Stimulated activated memory B cell treated with anti-CD40 and anti-IgM and Interleukin-4, amounts not matched to agents 10 μg/mL and 1 μg/mL and 100 μg/mL, for 72 hours (primary cell): ENCODE results near the gene PLPP7.
"Not testable (repeated sequence)": the region's sequence is repeated elsewhere in the genome, so short reads cannot be mapped to it uniquely, and the experiment has no call there.

Experiments
- ATAC-seq: fragments of 150-1000 bp; cut with Tn5 transposase; 2 replicates; pipeline ENCODE4 v1.10.0; 2021
- H3K27ac Mint-ChIP-seq: one replicate; pipeline ENCODE4 v1.8.0; 2022; ENCODE audit warnings: mild to moderate bottlenecking, mixed read lengths
- H3K27me3 Mint-ChIP-seq: one replicate; pipeline ENCODE4 v1.8.0; 2022; ENCODE audit warnings: mixed read lengths
- H3K36me3 Mint-ChIP-seq: one replicate; pipeline ENCODE4 v1.8.0; 2022; ENCODE audit warnings: mixed read lengths
- H3K4me1 Mint-ChIP-seq: one replicate; pipeline ENCODE4 v1.8.0; 2022; ENCODE audit warnings: mixed read lengths
- H3K4me3 Mint-ChIP-seq: one replicate; pipeline ENCODE4 v1.8.0; 2022; ENCODE audit warnings: mild to moderate bottlenecking, moderate library complexity, mixed read lengths
- H3K9me3 Mint-ChIP-seq: one replicate; pipeline ENCODE4 v1.8.0; 2022; ENCODE audit warnings: mixed read lengths

Gene PLPP7

DNA sequence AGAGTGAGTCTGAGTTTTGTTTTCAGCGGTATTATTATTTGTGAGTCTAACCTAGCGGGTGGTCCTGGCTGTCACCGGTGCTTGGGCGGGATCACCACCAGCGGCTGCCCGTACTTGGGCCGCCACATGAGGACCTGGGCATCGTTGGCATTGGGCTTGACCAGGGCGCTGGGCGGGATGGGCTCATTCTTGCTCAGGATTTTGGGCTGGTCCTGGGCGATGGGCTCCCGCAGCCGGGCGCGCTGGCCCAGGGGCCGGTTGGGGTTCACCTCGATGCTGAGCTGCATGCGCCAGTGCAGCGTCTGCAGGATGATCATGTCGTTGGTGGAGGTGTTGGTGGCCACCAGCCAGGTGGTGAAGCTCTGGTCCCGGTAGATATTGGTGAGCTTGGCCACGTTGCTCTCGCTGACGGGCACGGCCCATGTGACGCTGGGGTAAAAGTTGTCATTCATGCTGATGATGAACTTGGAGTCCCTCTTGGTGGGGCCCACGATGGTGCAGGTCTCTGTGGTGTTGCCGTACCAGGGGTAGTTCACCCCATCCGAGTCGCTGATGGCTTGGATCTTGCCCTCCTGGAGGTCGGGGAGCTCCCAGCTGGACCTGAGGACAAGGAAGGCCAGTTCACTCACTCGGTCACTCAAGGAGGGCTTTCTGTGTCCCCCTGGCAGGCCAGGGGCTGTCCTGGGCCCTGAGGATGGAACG lies 28.6 kb upstream of the PLPP7 start:
- no peak for ATAC-seq
- no peaks in the 10 kb centered on the region for H3K27me3 Mint-ChIP-seq
- H3K27ac Mint-ChIP-seq, result no peak overlapping the region
- H3K9me3 Mint-ChIP-seq, result no peaks in the 10 kb centered on the region
- peaks cover 23% of the 10 kb centered on the region for H3K36me3 Mint-ChIP-seq
- peaks cover 54% of the 10 kb centered on the region for H3K4me1 Mint-ChIP-seq
- no peak overlapping the region for H3K4me3 Mint-ChIP-seq

DNA sequence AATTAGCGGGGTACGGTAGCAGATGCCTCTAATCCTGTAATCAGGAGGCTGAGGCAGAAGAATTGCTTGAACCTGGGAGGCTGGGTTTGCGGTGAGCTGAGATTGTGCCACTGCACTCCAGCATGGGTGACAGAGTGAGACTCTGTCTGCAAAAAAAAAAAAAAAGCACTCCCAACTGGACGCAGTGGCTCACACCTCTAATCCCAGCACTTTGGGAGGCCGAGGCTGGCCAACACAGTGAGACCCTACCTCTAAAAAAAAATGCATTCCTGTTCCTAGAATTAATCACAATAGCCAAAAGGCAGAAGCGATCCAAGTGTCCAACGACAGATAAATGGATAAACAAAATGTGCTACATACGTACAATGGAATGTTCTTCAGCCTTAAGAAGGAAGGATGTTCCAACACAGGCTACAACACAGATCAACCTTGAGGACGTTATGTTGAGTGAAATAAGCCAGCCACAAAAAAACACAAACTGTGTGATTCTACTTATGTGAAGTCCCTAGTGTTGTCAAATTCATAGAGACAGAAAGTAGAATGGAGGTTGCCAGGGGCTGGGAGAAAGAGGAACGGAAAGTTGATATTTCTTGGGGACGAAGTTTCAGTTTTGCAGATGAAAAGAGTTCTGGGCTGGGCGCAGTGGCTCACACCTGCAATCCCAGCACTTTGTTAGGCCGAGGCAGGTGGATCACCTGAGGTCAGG lies 27.0 kb upstream of the PLPP7 start:
- Mint-ChIP-seq H3K36me3 (peaks cover 32% of the 10 kb centered on the region), H3K9me3 (no peaks in the 10 kb centered on the region), H3K27ac (peak overlapping the region; percentile 87), H3K27me3 (no peaks in the 10 kb centered on the region), H3K4me1 (peaks cover 59% of the 10 kb centered on the region), H3K4me3 (peak overlapping the region; percentile 0)
- peak; percentile 73 for ATAC-seq

DNA sequence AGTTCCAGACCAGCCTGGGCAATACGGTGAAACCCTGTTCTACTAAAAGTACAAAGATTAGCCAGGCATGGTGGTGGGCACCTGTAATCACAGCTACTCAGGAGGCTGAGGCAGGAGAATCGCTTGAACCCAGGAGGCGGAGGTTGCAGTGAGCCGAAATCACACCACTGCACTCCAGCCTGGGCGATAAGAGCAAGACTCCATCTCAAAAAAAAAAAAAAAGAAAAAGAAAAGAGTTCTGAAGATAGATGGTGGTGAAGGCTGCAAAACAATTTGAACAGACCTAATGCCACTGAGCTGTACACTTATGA lies 26.5 kb upstream of the PLPP7 start:
- H3K27me3 Mint-ChIP-seq, ATAC-seq: not testable (repeated sequence)

DNA sequence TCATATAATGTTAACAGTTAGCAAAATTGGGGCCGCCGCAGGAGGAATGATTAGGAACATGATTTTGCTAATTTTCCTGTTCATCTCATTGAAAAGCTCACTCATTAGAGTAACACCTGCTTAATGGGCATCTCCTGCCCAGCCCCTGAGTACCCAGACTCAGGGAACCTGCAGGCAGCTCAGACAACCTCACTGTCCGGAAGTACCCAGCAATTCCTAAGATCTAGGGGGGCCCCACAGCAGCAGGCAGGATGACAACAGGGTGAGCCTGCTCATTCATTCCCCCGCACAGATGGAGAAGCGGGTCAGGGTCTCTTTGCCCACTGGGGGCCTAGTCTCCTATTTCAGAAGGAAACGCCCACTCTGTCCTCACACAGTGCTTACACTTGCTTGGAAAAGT lies 25.8 kb upstream of the PLPP7 start:
- H3K9me3 Mint-ChIP-seq, result no peaks in the 10 kb centered on the region
- H3K4me1 Mint-ChIP-seq, result peaks cover 60% of the 10 kb centered on the region
- ATAC-seq, result no peak
- no peak overlapping the region for H3K4me3 Mint-ChIP-seq
- peaks cover 32% of the 10 kb centered on the region for H3K36me3 Mint-ChIP-seq
- no peaks in the 10 kb centered on the region for H3K27me3 Mint-ChIP-seq
- H3K27ac Mint-ChIP-seq, result peak overlapping the region; percentile 87

More for the DNA sequence above, 26.5 kb upstream of the PLPP7 start:
- H3K9me3 Mint-ChIP-seq, result not testable (repeated sequence)
- peaks cover 54% of the 10 kb centered on the region for H3K4me1 Mint-ChIP-seq
- H3K27ac Mint-ChIP-seq, result peak overlapping the region; percentile 87
- peak overlapping the region; percentile 0 for H3K4me3 Mint-ChIP-seq
- H3K36me3 Mint-ChIP-seq, result peaks cover 32% of the 10 kb centered on the region

DNA sequence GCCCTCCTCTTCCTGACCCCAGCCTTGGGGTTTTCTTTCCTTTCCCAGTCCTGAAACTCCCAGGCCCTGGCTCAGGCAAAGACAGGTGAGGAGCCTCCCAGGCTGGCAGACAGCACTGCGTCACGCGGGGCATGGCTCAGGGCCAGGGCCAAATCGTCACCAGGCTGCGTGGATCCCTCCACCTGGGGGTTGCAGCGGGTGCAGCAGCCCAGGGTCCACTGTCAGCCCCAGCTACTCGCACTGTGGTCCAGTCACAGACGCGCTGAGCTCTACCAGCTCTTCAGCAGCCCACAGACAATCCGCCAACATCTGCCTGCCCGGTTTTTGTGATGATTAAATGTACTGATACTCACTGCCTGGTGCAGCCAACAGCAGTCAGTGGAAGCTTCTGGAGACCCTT lies 25.3 kb upstream of the PLPP7 start:
- ATAC-seq, result no peak
- peak overlapping the region; percentile 87 for H3K27ac Mint-ChIP-seq
- peaks cover 32% of the 10 kb centered on the region for H3K36me3 Mint-ChIP-seq
- H3K27me3 Mint-ChIP-seq, result no peaks in the 10 kb centered on the region
- H3K4me3 Mint-ChIP-seq, result no peak overlapping the region
- peaks cover 65% of the 10 kb centered on the region for H3K4me1 Mint-ChIP-seq
- H3K9me3 Mint-ChIP-seq, result no peaks in the 10 kb centered on the region

DNA sequence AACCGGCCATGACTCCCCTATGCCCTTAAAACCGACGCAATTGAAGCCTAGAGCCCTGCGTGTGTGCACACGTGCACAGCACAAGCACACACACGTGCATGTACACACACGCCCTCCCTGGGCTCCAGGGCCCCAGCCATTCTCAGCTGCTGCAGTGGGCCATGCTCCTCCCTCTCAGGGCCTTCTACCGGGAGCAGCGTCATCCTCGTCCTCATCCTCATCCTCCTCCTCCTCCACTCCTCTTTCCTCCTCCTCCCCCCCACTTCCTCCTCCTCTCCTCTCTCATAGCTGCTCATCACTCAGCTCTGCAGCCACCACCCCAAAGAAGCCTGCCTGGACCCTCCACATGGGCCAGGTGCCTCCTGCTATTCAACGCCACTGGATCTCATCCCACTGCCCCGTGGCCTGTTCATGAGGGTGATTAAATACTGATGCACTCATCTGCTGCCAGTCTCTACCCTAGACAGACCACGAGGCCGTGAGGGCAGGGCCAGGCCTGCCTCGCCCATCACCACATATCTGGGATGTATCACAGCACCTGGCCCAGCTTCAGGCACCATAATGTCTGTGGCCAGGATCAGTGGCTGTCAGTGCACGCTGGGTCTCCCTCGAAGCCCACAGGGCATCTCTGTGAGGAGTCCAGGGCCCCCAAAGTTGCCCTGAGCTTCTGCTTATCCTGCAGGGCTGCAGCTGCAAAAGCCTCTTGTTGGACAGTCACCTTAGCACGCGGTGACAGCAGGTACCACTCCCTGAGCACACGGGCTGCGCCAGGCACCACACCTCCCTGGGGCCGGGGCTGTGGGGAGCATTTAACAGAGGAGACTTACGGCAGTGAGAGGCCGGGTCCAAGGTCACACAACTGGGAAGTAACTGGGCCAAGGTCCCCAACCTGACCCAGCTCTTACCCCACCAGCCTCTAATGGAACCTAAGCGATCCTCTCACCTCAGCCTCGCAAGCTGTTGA lies 23.0 kb upstream of the PLPP7 start:
- Mint-ChIP-seq H3K4me3 (no peak overlapping the region), H3K9me3 (no peaks in the 10 kb centered on the region), H3K27ac (peak overlapping the region; percentile 87), H3K27me3 (no peaks in the 10 kb centered on the region), H3K4me1 (peaks cover 88% of the 10 kb centered on the region), H3K36me3 (peaks cover 12% of the 10 kb centered on the region)
- no peak for ATAC-seq

DNA sequence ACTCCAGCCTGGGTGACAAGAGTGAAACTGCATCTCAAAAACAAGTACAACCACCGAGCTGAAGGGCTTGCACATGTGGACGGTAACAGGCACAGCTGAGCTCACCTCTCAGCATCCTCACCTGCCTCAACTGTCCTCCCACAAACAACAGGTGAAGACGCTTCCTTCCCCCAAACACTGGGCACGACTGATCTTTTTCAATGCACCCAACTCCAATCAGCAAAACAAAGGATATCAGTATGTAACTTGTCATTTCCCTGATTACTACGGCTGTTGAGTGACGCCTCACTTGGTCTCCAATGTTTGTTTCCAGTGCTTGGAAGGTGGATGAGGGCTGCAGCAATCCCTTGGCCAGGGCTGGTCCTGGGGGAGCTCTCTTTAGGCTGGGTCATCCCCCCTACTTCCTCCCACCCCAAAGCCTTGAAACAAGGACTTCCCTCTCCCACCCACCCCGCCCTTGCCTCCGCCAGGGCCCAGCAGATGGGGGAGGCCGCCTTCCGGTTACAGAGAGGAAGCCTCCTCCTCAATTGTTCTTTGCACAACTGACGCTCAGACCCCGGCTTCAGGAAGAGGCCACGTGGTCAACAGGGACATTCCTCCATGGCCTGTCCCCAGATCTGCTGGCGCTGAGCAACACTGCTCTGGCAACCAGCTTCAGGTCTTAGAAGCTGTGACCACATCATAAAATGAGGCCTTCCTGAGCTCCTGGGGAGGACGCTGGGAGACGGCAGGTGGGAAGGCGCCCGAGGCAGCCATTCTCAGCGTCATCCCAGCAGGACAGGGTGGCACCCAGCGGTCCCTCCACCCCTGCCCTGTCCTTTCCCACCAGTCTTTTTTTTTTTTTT lies 19.1 kb upstream of the PLPP7 start:
- H3K27ac Mint-ChIP-seq, result peak overlapping the region; percentile 97
- peak overlapping the region; percentile 75 for H3K4me3 Mint-ChIP-seq
- no peaks in the 10 kb centered on the region for H3K9me3 Mint-ChIP-seq
- peak; percentile 32 for ATAC-seq
- H3K4me1 Mint-ChIP-seq, result peaks cover 92% of the 10 kb centered on the region
- H3K27me3 Mint-ChIP-seq, result no peaks in the 10 kb centered on the region
- peaks cover 12% of the 10 kb centered on the region for H3K36me3 Mint-ChIP-seq

DNA sequence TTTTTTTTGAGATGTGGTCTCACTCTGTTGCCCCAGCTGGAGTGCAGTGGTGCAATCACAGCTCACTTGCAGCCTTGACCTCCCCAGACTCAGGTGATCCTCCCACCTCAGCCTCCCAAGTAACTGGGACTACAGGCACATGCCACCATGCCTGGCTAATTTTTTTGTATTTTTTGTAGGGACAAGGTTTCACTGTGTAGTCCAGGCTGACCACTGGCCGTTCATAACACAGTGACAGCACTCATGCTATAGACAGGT lies 18.6 kb upstream of the PLPP7 start:
- not testable (repeated sequence) for ATAC-seq, H3K27me3 Mint-ChIP-seq, H3K36me3 Mint-ChIP-seq, H3K9me3 Mint-ChIP-seq
- Mint-ChIP-seq H3K4me3 (peak overlapping the region; percentile 75), H3K27ac (peak overlapping the region; percentile 97), H3K4me1 (peaks cover 91% of the 10 kb centered on the region)

DNA sequence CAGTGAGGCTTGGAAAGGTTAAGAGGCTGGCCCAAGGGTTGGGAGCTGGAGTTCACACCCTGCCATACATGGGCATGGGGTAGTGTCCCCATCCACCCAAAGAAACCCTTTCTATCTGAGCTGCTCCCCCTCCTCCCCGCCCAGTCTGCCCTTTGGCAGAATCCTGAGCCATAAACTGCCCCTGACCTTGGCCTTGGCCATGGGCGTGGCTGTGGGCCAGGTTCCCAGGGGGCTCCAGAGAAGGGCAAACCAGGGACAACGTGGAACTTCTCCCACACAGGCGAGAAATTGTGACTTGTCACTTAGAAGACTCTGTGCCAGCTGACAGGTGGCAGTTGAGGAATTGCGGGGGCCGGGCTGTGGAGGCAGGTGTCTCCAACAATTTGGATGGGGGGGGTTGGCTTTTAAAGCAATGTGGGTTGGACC lies 18.0 kb upstream of the PLPP7 start:
- peaks cover 7% of the 10 kb centered on the region for H3K36me3 Mint-ChIP-seq
- H3K4me1 Mint-ChIP-seq, result peaks cover 91% of the 10 kb centered on the region
- H3K4me3 Mint-ChIP-seq, result no peak overlapping the region

DNA sequence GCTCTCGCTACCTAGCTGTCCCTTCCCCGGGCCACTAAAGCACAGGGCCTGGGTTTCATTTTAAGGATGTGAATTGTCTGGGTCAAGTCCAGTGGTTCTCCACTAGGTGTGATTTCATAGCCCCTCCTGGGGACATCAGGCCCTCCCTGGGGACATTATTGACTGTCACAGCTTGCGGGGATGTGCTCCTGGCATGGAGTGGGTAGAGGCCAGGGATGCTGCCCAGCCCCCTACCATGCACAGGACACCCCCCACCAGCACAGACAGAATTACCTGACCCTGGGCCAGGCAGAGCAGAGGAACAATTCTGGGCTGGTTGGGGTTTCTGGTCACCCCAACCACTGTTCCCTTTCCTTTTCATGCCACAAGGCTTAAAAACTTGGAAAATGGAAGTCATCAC lies 17.3 kb upstream of the PLPP7 start:
- Mint-ChIP-seq H3K4me1 (peaks cover 84% of the 10 kb centered on the region), H3K9me3 (no peaks in the 10 kb centered on the region), H3K27me3 (no peaks in the 10 kb centered on the region), H3K27ac (peak overlapping the region; percentile 97), H3K36me3 (peaks cover 5% of the 10 kb centered on the region), H3K4me3 (peak overlapping the region; percentile 67)
- no peak for ATAC-seq

More for the DNA sequence above, 18.0 kb upstream of the PLPP7 start:
- H3K9me3 Mint-ChIP-seq, result no peaks in the 10 kb centered on the region
- no peak for ATAC-seq
- peak overlapping the region; percentile 97 for H3K27ac Mint-ChIP-seq
- no peaks in the 10 kb centered on the region for H3K27me3 Mint-ChIP-seq

DNA sequence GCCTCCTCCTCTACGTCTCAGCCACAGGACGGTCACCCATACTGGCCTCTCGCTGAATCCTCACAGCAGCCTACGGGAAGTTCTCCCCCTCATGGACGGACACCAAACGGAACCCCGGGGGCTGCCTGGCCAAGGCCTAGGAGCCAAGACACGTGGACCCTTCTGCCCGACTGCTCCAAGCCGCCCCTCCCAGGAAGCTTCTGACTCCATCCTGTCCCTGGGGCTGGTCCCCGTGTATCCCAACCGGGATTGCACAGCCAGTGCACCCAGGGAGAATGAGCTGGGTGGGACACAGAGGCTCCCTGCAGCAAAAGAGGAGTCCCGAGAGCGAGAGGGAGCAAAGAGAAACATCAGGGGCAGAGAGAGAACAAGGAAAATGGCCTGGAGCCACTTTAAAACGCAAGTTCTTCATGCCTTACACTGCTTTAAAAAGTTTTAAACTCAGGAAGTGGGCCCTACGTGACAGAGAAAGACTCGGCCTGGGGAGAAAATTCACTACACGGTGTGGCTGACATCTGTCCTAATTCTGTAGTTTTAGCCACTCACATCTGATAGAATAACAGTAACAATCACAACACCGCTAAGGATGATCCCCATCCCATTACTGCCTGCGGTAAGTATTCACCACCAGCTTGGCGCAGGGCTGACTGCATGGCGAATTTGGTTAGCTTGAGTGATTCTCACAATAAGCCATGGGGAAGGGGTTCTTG lies 16.2 kb upstream of the PLPP7 start:
- Mint-ChIP-seq H3K4me3 (peak overlapping the region; percentile 100), H3K36me3 (peaks cover 5% of the 10 kb centered on the region), H3K27ac (peak overlapping the region; percentile 97), H3K9me3 (no peaks in the 10 kb centered on the region), H3K27me3 (no peaks in the 10 kb centered on the region), H3K4me1 (peaks cover 84% of the 10 kb centered on the region)
- no peak for ATAC-seq

DNA sequence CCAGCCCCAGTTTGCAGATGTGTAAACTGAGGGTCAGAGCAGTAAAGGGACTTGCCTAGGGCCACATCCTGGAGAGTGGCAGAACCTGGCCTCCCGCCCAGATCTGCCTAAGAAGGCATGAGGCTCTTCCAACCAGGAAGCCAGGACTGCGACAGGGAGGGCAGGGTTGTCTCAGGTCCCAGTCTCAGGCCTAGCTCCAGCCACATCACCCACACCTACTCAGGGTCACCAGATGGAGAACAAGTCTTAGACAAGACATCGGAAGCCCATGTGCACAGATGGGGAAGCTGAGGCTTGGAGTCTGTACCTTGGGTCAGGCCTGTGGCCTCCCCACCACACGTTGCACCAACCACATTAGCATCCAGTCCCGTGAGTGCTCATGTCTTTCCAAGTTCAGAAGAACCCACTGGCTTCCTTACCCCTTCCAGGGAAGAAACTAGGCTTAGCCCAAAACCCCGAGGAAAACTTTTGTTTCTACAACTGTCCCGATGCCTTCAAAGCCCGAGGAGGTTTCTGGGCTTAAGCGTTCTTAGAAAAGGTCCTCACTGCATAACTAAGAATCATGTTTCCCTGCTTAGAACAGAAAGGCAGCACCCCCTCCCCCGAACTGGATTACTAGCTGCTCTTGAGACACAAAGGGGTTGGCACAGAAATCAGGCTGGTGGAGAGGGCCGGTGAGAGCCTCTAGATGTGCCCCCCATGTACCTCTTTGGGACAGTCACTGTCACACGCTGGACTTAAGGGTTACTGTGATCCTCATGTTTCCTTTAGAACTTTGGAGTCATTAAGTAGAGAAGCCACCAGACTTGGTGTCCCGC lies 15.5 kb upstream of the PLPP7 start:
- Mint-ChIP-seq H3K27ac (peak overlapping the region; percentile 97), H3K36me3 (peaks cover 5% of the 10 kb centered on the region), H3K4me1 (peaks cover 79% of the 10 kb centered on the region), H3K4me3 (peak overlapping the region; percentile 100), H3K9me3 (no peaks in the 10 kb centered on the region), H3K27me3 (no peaks in the 10 kb centered on the region)
- no peak for ATAC-seq

DNA sequence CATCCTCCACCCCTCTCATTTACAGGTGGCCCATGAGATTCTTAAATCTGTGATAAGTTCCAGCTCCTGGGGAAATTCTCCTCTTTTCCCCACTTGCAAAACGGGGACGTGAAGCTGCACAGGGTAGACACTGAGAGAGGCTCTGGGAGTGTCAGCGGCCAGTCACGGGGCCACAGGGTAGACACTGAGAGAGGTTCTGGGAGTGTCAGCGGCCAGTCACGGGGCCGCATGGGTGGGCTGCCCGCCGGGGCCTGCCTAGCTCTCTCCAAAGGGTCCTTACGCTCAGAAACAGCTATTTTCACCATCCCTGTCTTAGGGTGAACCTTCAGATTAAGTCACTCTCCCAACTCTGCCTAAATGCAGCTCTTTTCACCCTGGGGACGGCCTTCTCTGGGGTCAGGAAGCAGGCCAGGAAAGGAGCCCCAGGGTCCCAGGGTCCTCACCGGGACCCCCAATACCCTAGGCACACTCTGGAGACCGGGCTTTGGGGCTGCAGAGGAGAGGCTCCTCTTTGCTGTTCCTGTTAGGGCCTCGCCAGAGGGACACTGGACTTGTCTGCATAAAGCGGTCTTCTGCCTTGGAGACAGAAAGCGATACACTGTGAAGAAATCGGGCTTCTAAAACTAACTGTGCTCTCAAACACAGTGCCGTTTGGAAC lies 14.7 kb upstream of the PLPP7 start:
- Mint-ChIP-seq H3K4me3 (peak overlapping the region; percentile 100), H3K9me3 (no peaks in the 10 kb centered on the region), H3K36me3 (peaks cover 5% of the 10 kb centered on the region), H3K27me3 (no peaks in the 10 kb centered on the region), H3K4me1 (peaks cover 71% of the 10 kb centered on the region), H3K27ac (peak overlapping the region; percentile 97)
- ATAC-seq, result peak; percentile 45
